Measurements from ENCODE around the gene TBX15. TPM values are rescaled to one million over a fixed set of nuclear protein-coding genes. Genes with fewer than 3 reads are reported as not detected.

The TBX15 gene
- total and polyA plus RNA-seq, 9 of the 15 experiments (the other 6 are each of a cell fraction or from before 2014, with no cell fraction given), result 0.03 to 3.4 (median 2.3) TPM

DNA sequence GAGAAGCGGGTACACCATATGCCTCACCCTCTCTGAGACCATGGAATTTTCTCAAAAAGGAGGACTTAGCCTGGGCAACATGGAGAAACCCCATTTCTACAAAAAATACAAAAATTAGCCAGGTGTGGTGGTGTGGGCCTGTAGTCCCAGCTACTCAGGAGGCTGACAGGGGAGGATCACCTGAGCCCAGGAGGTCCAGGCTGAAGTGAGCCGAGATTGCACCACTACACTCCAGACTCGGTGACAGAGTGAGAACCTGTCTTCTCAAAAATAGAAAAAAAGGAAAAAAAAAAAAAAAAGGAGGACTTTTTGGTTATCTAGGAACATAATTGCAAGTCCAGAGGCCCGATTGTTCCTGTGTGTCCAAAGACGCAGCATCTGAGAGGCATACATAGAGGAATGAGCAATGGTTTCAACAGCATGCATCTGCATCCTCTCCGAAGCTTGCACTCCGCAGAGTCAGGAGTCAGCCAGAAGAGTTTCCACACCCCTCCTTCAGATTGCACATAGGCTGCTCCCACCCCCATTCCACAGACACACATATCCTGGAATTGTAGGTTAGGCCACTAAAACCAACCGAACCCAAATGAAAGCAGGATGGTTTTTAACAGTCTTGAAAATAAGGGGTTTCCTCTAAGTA lies 2.5 kb upstream of the TBX15 start:
- H3K36me3 ChIP-seq (ENCODE audit: control insufficient read depth, insufficient read depth, low read length), result no peaks in the 10 kb centered on the region
- peaks cover 0 to 18% of the 10 kb centered on the region in 2 experiments; a peak in 3 of 5 replicates for H3K4me1 ChIP-seq (replicated peaks in 1 of 2; ENCODE audit: control insufficient read depth in 2 of 2, insufficient read depth in 2 of 2, low read length in 2 of 2)
- peaks cover 4% of the 10 kb centered on the region; the same call in 1 of the 3 replicates for H3K79me2 ChIP-seq (ENCODE audit: control insufficient read depth, insufficient read depth, low read length)
- POLR2A ChIA-PET, result no interaction called here
- no peak overlapping the region for H3K4me2 ChIP-seq (ENCODE audit: insufficient read depth, low read length)
- no TSS peak for BruUV-seq (replicated peaks)
- no peaks in the 10 kb centered on the region for H3K9me1 ChIP-seq (ENCODE audit: control insufficient read depth, insufficient read depth, low read length)
- TF ChIP-seq, protein P1, sequence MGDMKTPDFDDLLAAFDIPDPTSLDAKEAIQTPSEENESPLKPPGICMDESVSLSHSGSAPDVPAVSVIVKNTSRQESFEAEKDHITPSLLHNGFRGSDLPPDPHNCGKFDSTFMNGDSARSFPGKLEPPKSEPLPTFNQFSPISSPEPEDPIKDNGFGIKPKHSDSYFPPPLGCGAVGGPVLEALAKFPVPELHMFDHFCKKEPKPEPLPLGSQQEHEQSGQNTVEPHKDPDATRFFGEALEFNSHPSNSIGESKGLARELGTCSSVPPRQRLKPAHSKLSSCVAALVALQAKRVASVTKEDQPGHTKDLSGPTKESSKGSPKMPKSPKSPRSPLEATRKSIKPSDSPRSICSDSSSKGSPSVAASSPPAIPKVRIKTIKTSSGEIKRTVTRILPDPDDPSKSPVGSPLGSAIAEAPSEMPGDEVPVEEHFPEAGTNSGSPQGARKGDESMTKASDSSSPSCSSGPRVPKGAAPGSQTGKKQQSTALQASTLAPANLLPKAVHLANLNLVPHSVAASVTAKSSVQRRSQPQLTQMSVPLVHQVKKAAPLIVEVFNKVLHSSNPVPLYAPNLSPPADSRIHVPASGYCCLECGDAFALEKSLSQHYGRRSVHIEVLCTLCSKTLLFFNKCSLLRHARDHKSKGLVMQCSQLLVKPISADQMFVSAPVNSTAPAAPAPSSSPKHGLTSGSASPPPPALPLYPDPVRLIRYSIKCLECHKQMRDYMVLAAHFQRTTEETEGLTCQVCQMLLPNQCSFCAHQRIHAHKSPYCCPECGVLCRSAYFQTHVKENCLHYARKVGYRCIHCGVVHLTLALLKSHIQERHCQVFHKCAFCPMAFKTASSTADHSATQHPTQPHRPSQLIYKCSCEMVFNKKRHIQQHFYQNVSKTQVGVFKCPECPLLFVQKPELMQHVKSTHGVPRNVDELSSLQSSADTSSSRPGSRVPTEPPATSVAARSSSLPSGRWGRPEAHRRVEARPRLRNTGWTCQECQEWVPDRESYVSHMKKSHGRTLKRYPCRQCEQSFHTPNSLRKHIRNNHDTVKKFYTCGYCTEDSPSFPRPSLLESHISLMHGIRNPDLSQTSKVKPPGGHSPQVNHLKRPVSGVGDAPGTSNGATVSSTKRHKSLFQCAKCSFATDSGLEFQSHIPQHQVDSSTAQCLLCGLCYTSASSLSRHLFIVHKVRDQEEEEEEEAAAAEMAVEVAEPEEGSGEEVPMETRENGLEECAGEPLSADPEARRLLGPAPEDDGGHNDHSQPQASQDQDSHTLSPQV (IDR thresholded peaks at IDR 0.05), result no peak
- no peak overlapping the region for H2AFZ ChIP-seq (ENCODE audit: low read depth, low read length)
- H3K27me3 ChIP-seq (ENCODE audit: control insufficient read depth in 2 of 2, insufficient read depth in 2 of 2, low read length in 2 of 2), result peaks cover 71 to 87% of the 10 kb centered on the region in 2 experiments
- no peak overlapping the region for H3K27ac ChIP-seq (ENCODE audit: extremely low read depth, low read depth, low read length)
- CTCF ChIA-PET (ENCODE audit: low intra/inter-chr PET ratio), result no interaction called here
- DNase-seq (ENCODE audit: extremely low read depth in 1 of 4, low spot score in 3 of 4) (no peak), FAIRE-seq (no peak), ATAC-seq (no peak)
- no peak overlapping the region for H3K9ac ChIP-seq (ENCODE audit: insufficient read depth in 1 of 2, low read depth in 2 of 2, low read length in 2 of 2)
- WGBS (ENCODE audit: insufficient coverage, low coverage, missing lambda C conversion rate), result 14% methylated on average over 8 of the region's 8 CpGs
- H3K4me3 ChIP-seq, result no peak overlapping the region
- intact Hi-C loops (cut with micrococcal nuclease) (no loop called here), in situ Hi-C loops (cut with MboI) (no loop called here)
- H4K20me1 ChIP-seq (replicated peaks; ENCODE audit: control insufficient read depth, insufficient read depth, low read length), result no peaks in the 10 kb centered on the region
- H3K9me3 ChIP-seq (replicated peaks; ENCODE audit: control insufficient read depth, insufficient read depth, low read depth, low read length), result no peaks in the 10 kb centered on the region
